Glomerular endothelial cell (primary cell): ENCODE results near the gene GPC6. TPM values are rescaled to one million over a fixed set of nuclear protein-coding genes. Genes with fewer than 3 reads are reported as not detected.
"Not testable (repeated sequence)": the region's sequence is repeated elsewhere in the genome, so short reads cannot be mapped to it uniquely, and the experiment has no call there.

Experiments
- DNase-seq: peaks from one replicate; pipeline ENCODE4 v3.0.0-alpha.2; 2011; ENCODE audit warnings: low read depth, low spot score; ENCODE audit errors: extremely low read depth
- total RNA-seq: library from RNA; depleted of rRNA; stranded (reverse); fragments of >200 nt; gene quantifications from 2 replicates; pipeline ENCODE4 v1.2.3, GENCODE V29; 2015

The GPC6 gene
- total RNA-seq = 11.0 and 11.3 TPM in 2 replicates

- no peak for DNase-seq
Observed at GRCh38 chr13:93226623-93227279, at the start of gene GPC6. GPC6 (plus strand) TSS chr13:93226807.

- no peak for DNase-seq
Observed at GRCh38 chr13:93180356-93180969, 46.1 kb upstream of the GPC6 start.

GRCh38 chr13:93182406-93182805, 44.2 kb upstream of the GPC6 start:
- DNase-seq = no peak

GRCh38 chr13:93183302-93183701, 43.3 kb upstream of the GPC6 start:
- DNase-seq = no peak

- no peak for DNase-seq
Observed at GRCh38 chr13:93190006-93190405, 36.6 kb upstream of the GPC6 start.

GRCh38 chr13:93193682-93194081, 32.9 kb upstream of the GPC6 start:
- DNase-seq = no peak

- no peak for DNase-seq
Observed at GRCh38 chr13:93199856-93200255, 26.8 kb upstream of the GPC6 start.

GRCh38 chr13:93200626-93201025, 26.0 kb upstream of the GPC6 start:
- no peak for DNase-seq

- DNase-seq = no peak
Observed at GRCh38 chr13:93201992-93202558, 24.5 kb upstream of the GPC6 start.

GRCh38 chr13:93206778-93207392, 19.7 kb upstream of the GPC6 start:
- DNase-seq = not testable (repeated sequence)

- DNase-seq = no peak
Observed at GRCh38 chr13:93216122-93216521, 10.5 kb upstream of the GPC6 start.

- DNase-seq = no peak
Observed at GRCh38 chr13:93217721-93218261, 8.8 kb upstream of the GPC6 start.

- no peak for DNase-seq
Observed at GRCh38 chr13:93218583-93218982, 8.0 kb upstream of the GPC6 start.

GRCh38 chr13:93220073-93220472, 6.5 kb upstream of the GPC6 start:
- DNase-seq = no peak

GRCh38 chr13:93222976-93223375, 3.6 kb upstream of the GPC6 start:
- no peak for DNase-seq

- no peak for DNase-seq
Observed at GRCh38 chr13:93224535-93224934, 2.1 kb upstream of the GPC6 start.

- DNase-seq = no peak
Observed at GRCh38 chr13:93225610-93226009, 997 bp upstream of the GPC6 start.

GRCh38 chr13:93226065-93226622, 463 bp upstream of the GPC6 start:
- no peak for DNase-seq

GRCh38 chr13:93227280-93227877, 772 bp downstream of the GPC6 start:
- no peak for DNase-seq

- DNase-seq = no peak
Observed at GRCh38 chr13:93227878-93228642, 1.5 kb downstream of the GPC6 start.
